Uterus (tissue), 2 donors: Measurements from ENCODE around the gene AIP.

Source experiments
- CTCF ChIP-seq, 4 experiments: fragments of 200-600 bp in 2 of 4; fragments of 450-650 bp in 2 of 4; sonication (generic) in 2 of 4; IDR thresholded peaks; one replicate each; pipeline ENCODE4 v1.5.1; 2016 to 2019; ENCODE audit warnings: antibody characterized with exemption in 4 of 4, mild to moderate bottlenecking in 2 of 4, moderate library complexity in 1 of 4
- POLR2A ChIP-seq, 2 donors: fragments of 450-650 bp; IDR thresholded peaks; one replicate each; pipeline ENCODE4 v1.6.1; 2016; ENCODE audit warnings: antibody characterized with exemption in 2 of 2, mild to moderate bottlenecking in 1 of 2, moderate library complexity in 1 of 2

DNA sequence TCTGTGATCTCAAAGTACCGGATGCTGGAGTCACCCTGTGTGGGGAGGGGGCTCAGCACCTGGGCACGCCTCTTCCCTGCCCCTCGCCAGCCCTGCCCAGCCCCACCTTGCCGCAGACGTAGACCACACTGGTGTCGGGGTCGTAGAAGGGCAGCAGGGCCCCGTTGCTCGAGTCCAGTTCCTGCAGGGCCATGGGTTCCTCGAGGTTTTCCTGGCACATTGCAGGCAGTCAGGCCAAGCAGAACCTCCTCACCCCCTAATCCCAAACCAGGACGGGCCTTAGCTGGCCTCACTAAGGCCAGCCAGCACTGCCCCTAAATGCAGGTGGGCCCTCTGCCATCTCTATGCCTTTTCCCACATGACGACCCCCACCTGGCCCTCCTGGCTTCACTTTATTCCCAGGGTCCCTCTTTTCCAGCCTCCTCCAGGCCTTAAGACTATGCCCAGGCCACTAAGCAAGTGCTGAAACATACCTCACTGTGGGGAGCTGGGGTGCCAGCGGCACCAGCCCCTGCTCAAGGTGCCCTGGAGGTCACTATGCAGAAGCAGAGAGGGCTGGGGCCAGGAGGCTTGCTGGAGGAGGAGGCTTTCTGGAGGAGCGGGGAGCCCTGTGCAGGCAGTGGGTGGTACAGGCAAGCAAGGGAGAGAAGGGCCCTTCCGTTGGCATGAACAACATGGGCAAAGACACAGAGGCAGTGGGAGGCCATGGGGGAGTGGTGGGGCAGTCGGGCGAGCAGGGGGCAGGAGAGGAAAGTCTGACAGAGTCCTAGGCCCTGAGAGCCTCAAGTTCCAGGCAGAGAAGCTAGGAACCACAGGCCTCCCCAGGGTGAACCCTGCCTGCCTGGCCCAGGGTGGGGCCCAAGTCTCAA, 42.4 kb upstream of the AIP start:
- TF ChIP-seq CTCF (IDR thresholded peaks at IDR 0.05) = no peak
- no peak for TF ChIP-seq POLR2A (IDR thresholded peaks at IDR 0.05)
